ENCODE data around the gene GNAS. TPM values are rescaled to one million over a fixed set of nuclear protein-coding genes. Genes with fewer than 3 reads are reported as not detected.

GNAS gene
- total and polyA plus RNA-seq, 7 donors = 700 to 1,905 (median 1,386) TPM

DNA sequence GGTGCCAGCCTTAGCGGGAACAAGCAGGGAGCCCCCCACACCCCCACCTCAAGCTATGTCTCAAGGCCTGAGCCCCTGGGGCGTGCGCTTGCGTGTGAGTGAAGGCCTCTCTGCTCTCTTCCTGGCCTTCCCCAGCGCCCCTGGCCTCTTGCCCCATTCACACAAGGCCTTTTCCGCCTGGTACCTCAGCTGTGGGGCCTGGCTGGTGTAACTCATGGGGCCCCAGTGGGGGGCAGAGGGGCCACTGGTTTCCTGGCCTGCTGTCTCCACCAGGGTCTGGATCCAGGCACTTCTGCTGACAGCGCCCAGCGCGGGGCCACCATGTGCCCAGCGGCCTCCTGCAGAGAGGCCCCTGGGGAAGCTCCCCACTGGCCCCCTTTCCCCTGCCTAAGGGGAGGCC lies 36.5 kb upstream of the GNAS start:
- H3K36me3 ChIP-seq (ENCODE audit: insufficient read depth in 1 of 2, low read depth in 1 of 2) = no peaks in the 10 kb centered on the region
- peaks cover 0 to 3% (median 3%) of the 10 kb centered on the region in 3 donors for H3K27me3 ChIP-seq (ENCODE audit: insufficient read depth in 3 of 3, low read length in 2 of 3)
- no peaks in the 10 kb centered on the region for H3K4me1 ChIP-seq
- ATAC-seq (no peak), DNase-seq (no peak)
- WGBS, 3 donors = 92 to 99% (median 96%) methylated on average over 10 of the region's 10 CpGs
- H3K9me3 ChIP-seq = no peaks in the 10 kb centered on the region
- H3K4me3 ChIP-seq = no peak overlapping the region
- intact Hi-C loops (cut with DNase I) = no loop called here
- TF ChIP-seq, protein P1, sequence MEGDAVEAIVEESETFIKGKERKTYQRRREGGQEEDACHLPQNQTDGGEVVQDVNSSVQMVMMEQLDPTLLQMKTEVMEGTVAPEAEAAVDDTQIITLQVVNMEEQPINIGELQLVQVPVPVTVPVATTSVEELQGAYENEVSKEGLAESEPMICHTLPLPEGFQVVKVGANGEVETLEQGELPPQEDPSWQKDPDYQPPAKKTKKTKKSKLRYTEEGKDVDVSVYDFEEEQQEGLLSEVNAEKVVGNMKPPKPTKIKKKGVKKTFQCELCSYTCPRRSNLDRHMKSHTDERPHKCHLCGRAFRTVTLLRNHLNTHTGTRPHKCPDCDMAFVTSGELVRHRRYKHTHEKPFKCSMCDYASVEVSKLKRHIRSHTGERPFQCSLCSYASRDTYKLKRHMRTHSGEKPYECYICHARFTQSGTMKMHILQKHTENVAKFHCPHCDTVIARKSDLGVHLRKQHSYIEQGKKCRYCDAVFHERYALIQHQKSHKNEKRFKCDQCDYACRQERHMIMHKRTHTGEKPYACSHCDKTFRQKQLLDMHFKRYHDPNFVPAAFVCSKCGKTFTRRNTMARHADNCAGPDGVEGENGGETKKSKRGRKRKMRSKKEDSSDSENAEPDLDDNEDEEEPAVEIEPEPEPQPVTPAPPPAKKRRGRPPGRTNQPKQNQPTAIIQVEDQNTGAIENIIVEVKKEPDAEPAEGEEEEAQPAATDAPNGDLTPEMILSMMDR (IDR thresholded peaks at IDR 0.05) = no peak
- H3K27ac ChIP-seq = no peak overlapping the region

DNA sequence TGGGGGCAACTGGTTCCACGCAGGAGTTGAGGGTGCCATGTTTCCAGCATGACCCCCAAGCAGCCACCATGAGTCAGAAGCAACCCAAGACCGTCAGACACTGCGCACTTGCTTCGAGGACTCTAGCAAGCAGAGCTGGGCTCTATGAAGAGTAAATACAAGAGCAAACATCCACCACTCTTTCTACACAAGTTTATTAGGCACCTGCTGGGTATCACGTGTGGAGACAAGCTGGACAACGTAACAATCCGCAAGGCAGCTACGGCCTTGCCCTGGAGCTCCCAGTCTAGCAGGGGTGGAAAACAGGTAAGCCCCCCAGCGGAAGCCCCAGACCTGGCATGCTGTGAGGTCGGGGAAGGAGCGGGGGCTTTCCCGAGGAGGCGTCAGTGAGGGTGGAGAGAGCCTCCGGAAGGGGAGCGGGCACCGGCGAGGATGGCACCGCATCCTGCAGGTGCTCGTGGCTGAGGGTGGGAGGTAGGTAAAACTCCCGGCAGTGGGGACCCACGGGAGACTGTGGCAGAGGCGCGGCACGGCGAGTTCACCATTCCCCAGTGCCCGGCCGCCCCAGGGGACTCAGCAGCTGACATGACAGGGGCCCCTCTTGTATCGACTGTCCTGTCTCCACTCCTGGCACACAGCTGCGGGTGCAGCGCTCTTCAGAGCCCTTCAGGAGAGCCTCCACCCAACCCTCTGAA lies 35.4 kb upstream of the GNAS start:
- TF ChIP-seq, protein P1 (IDR thresholded peaks at IDR 0.05) = no peak
- Histone ChIP-seq H3K9me3 (no peaks in the 10 kb centered on the region), H3K27me3 (ENCODE audit: insufficient read depth in 3 of 3, low read length in 2 of 3) (no peaks in the 10 kb centered on the region), H3K27ac (no peak overlapping the region), H3K4me1 (peaks cover 3% of the 10 kb centered on the region), H3K36me3 (ENCODE audit: insufficient read depth in 1 of 2, low read depth in 1 of 2) (no peaks in the 10 kb centered on the region), H3K4me3 (no peak overlapping the region)
- DNase-seq = no peak
- intact Hi-C loops (cut with DNase I) = no loop called here
- ATAC-seq = no peak
- 93% methylated on average over 28 to 30 of the region's 30 CpGs for WGBS, 3 donors

DNA sequence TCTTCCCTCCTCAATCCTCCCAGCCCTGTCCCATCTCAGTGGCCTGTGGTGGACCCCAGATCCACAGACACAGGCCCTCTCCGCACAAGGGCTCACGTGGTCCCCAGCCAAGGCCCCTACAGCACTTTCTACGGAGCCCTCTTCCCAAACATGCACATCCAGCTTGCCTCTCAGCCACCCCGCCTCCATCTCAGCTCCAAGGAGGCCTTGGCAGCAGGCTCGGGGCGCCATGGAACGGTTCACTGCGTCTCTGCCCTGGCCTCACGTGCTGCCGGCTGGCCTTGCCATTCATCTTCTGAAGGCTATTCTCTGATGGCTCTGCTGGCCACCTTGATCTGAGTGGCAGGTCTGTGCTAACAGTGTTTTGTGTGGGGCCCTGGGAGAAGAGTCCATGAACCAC lies 34.8 kb upstream of the GNAS start:
- Histone ChIP-seq H3K4me3 (no peak overlapping the region), H3K9me3 (no peaks in the 10 kb centered on the region), H3K4me1 (peaks cover 6% of the 10 kb centered on the region), H3K36me3 (ENCODE audit: insufficient read depth in 1 of 2, low read depth in 1 of 2) (no peaks in the 10 kb centered on the region), H3K27me3 (ENCODE audit: insufficient read depth in 3 of 3, low read length in 2 of 3) (no peaks in the 10 kb centered on the region), H3K27ac (no peak overlapping the region)
- 73 to 74% (median 73%) methylated on average over 10 of the region's 10 CpGs for WGBS, 3 donors
- no peak for DNase-seq
- ATAC-seq = no peak
- intact Hi-C loops (cut with DNase I) = no loop called here
- TF ChIP-seq, protein P1 (IDR thresholded peaks at IDR 0.05) = no peak

DNA sequence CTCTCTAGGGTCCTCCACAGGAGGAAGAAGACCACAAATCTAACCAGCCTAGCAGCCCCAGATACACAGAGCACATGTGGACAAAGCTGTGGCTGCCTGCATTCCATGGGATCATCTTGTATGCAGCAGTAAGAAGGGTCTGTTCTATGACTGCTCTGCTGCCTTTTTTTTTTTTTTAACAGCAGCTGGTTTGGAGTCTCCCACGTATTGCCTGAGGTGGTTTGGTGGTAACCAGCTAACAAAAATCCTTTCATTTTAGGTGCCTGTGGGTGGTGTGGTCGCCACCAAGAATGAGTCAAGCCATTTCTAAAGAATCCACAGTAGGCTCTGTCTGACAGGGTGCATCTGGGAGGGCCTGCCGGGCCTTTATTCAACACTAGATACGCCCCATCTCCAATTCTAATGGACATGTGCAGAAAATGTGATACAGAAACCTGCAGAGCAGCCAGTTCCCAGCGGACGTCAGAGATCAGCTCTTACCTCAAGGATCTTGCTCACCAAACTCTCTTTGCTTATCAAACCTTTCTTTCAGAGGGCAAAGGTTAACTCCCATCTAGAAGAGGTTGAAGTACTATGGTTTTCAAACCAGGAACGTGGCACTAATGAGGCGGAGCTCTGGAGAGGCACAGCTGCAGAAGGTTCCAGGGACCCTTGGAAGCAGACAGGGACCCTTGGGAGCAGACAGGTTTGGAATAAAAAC lies 33.8 kb upstream of the GNAS start:
- TF ChIP-seq, protein P1 (IDR thresholded peaks at IDR 0.05) = no peak
- Histone ChIP-seq H3K4me3 (no peak overlapping the region), H3K36me3 (ENCODE audit: insufficient read depth in 1 of 2, low read depth in 1 of 2) (no peaks in the 10 kb centered on the region), H3K9me3 (no peaks in the 10 kb centered on the region), H3K27ac (no peak overlapping the region), H3K27me3 (ENCODE audit: insufficient read depth in 3 of 3, low read length in 2 of 3) (no peaks in the 10 kb centered on the region), H3K4me1 (peaks cover 6% of the 10 kb centered on the region)
- DNase-seq (no peak), ATAC-seq (no peak)
- intact Hi-C loops (cut with DNase I) = no loop called here
- WGBS, 3 donors = 78 to 81% (median 79%) methylated on average over 8 of the region's 8 CpGs

Measured in psoas muscle (tissue), 8 donors.